Choroid plexus epithelial cell (primary cell): ENCODE results near the gene EEPD1.
"Not testable (repeated sequence)": the region's sequence is repeated elsewhere in the genome, so short reads cannot be mapped to it uniquely, and the experiment has no call there.

Experiments
- DNase-seq: peaks from one replicate; pipeline ENCODE4 v3.0.0-alpha.2; 2010; ENCODE audit warnings: low read depth
- H3K4me3 ChIP-seq: 2 replicates; pipeline ENCODE4 v1.5.1; 2011; ENCODE audit warnings: low read depth, mild to moderate bottlenecking, control low read depth, low read length, moderate library complexity
- TF ChIP-seq, protein P1 (sequence below): conservative IDR thresholded peaks from 2 replicates; pipeline ENCODE4 v1.5.1; 2011; ENCODE audit warnings: low read depth, mild to moderate bottlenecking, control low read depth, inconsistent platforms, low read length, moderate library complexity

Gene EEPD1

GRCh38 chr7:36314491-36314890, 161.4 kb downstream of the EEPD1 start:
- no peak for DNase-seq
- TF ChIP-seq, protein P1, sequence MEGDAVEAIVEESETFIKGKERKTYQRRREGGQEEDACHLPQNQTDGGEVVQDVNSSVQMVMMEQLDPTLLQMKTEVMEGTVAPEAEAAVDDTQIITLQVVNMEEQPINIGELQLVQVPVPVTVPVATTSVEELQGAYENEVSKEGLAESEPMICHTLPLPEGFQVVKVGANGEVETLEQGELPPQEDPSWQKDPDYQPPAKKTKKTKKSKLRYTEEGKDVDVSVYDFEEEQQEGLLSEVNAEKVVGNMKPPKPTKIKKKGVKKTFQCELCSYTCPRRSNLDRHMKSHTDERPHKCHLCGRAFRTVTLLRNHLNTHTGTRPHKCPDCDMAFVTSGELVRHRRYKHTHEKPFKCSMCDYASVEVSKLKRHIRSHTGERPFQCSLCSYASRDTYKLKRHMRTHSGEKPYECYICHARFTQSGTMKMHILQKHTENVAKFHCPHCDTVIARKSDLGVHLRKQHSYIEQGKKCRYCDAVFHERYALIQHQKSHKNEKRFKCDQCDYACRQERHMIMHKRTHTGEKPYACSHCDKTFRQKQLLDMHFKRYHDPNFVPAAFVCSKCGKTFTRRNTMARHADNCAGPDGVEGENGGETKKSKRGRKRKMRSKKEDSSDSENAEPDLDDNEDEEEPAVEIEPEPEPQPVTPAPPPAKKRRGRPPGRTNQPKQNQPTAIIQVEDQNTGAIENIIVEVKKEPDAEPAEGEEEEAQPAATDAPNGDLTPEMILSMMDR: no peak
- H3K4me3 ChIP-seq: no peak overlapping the region

DNA sequence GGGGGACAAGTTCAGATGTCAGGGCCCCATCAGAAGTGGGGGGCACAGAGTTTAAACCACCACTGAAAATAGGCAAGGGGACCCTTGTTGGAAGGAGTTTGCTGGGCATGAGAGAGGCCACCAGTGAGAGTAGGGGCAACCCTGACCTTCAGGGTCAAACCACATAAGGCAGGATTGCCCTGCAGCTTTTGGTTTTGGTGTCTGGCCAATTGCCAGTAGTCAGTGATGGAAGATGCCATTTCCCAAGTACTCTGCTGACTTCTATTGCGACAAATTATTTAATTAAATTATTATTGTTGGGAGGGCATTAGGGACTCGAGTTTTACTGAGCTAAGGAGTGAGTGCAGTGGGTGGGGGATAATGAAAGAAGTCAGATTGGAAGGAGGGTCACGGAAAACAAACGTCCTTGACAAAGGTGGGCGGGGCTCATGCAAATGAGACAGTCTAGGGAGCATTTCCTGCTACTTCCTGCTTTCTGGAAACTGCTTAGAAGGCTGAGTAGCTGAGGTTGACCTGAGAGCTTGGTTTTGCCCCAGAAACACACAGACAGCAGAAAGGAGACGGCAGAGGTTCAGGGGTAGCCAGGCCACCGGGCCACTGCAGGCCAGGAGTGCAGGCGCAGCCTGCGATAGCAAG, 162.4 kb downstream of the EEPD1 start:
- TF ChIP-seq, protein P1: no peak
- DNase-seq: no peak
- no peak overlapping the region for H3K4me3 ChIP-seq

GRCh38 chr7:36316319-36316718, 163.3 kb downstream of the EEPD1 start:
- TF ChIP-seq, protein P1: no peak
- DNase-seq: no peak
- H3K4me3 ChIP-seq: no peak overlapping the region

- TF ChIP-seq, protein P1: no peak
- H3K4me3 ChIP-seq: no peak overlapping the region
- DNase-seq: no peak
Measured at GRCh38 chr7:36317276-36317675, 164.2 kb downstream of the EEPD1 start.

- no peak for DNase-seq
Measured at GRCh38 chr7:36318116-36318515, 165.1 kb downstream of the EEPD1 start.

GRCh38 chr7:36321284-36321683, 168.2 kb downstream of the EEPD1 start:
- not testable (repeated sequence) for DNase-seq, H3K4me3 ChIP-seq

More at GRCh38 chr7:36318116-36318515, 165.1 kb downstream of the EEPD1 start:
- H3K4me3 ChIP-seq: no peak overlapping the region
- TF ChIP-seq, protein P1: no peak

DNA sequence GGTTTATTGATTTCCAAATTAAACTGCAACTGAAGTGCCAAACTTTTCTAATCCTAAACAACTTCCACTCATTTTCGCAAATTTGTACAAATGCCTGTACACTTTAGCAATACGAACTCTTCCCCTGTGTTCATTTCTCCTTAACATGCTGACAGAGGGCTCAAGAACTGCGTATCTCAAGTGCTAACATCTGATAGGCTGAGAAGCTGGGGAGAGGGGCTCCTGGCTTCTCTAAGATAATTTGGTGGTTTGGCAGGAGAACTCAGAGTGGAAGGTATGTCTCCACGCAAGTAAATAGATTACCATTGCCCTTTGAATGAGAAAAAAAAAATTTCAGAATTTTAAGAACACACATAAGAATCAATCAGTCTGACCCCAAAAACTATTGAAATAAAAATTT, 183.3 kb downstream of the EEPD1 start:
- DNase-seq: no peak
- TF ChIP-seq, protein P1: no peak
- H3K4me3 ChIP-seq: no peak overlapping the region
